HG02970 (cell line): ENCODE data around the gene MTMR12.
"Not testable (repeated sequence)": the region's sequence is repeated elsewhere in the genome, so short reads cannot be mapped to it uniquely, and the experiment has no call there.

Source experiments
- ATAC-seq: cut with Tn5 transposase; IDR thresholded peaks from one replicate; pipeline ENCODE4 v1.9.1; 2021; ENCODE audit warnings: mild to moderate bottlenecking, moderate library complexity, moderate number of reproducible peaks; ENCODE audit not compliant: unreplicated experiment, low FRiP score

The MTMR12 gene

DNA sequence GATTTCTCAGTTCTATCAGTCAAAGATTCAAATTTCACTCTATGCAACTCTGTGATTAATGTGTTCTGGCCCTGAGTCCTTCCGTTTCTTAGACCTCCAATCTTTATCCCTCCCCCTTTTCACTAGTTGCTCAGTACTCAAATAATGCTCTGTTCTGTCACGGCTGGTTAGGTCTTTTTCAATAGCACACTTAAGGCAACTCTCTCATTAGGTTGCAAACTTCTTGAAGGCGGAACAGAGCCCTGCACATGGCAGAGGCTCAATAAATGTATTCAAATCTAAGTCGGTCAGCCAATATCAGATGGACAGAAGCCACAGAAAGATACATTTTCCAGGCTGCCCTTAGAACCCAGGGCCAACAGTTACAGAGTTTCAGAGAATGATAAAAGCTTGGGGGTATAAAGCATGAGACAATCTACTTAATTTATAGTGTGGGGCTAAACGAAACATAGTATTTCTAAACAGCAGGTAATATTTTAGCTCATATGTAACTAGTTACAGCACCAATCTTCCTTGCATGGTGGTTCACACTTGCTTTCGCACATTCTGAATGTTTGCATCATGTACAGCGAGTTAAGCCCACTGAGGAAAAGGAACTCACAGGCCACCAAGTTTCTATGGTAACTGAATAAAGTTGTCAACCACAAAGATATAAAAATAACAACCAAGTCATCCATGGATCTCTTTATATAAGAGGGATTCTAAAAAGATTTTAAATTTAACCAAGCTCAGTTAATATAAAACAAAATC lies 71.5 kb downstream of the MTMR12 start:
- no peak for ATAC-seq

DNA sequence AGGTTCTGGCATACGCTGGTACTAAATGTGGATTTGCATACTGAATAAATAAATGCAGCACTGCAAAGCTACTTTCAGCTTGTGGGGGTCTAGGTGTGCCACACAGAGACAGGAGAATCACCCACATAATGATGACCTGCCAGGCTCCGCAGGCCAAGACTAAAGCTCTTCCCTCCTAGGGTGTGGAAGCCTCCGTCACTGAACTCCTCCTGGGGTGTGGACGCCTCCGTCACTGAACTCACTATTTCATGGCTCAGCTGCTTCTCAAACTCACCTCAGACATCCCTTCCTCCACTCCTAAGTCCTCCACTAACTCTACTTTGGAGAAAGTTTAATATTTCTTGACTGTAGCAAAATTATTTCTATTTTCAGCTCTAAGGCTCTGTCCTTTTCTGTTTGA lies 73.4 kb downstream of the MTMR12 start:
- no peak for ATAC-seq

DNA sequence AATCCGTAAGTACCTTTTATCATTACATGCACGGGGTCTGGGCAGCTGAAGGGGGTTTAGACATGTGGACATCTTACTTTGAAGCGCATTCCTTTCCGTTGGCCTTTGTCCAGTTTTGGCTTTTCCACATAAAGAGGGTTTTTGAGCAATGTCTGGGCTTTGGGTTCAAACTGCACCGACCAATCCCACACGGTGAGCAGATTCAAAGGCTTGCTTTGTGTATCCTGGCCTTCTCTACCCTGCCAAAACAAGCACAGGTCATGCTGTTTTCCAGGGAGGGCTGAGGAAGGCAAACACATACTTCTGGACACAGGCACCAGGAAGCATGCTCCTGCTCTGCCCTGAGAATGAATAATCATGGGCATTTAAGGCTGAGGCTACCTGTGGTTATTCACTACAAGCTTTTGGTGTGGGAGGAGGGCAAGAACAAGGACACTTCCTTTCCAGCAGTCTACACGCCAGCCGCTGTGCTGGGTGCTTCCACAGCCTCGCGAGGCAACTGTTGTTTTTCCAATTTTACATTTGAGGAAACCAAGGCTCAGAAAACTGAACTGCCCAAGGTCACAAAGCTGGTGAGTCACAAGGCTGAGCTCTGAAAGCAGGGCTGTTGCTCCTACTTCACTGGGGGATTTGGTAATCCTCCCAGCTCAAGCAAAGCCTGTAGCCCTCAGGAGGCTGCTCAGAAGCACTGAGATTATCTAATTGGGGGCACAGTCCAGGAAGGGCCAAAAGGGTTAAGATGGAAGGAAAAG lies 78.9 kb downstream of the MTMR12 start:
- no peak for ATAC-seq

DNA sequence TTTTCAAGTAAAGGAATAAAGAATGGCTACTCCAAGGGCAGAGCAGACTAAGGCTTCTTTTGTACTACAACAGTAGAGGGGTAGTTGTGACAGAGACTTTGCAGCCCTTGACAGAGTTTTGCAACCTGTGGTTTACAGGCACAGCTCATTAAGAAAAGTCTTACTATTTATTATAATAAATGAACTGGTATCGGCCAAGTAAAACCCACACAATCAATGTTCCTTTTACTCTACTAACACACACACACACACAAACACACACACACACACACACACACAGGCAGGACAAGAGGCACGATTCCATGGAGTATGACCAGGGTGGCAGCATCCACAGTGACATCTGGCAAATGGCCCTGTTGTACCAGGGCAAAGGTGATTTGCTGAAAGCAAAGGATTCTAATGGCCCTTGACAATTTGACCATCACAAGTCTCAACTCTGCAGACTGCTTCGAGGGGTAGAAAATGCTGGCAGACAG lies 79.5 kb downstream of the MTMR12 start:
- no peak for ATAC-seq

DNA sequence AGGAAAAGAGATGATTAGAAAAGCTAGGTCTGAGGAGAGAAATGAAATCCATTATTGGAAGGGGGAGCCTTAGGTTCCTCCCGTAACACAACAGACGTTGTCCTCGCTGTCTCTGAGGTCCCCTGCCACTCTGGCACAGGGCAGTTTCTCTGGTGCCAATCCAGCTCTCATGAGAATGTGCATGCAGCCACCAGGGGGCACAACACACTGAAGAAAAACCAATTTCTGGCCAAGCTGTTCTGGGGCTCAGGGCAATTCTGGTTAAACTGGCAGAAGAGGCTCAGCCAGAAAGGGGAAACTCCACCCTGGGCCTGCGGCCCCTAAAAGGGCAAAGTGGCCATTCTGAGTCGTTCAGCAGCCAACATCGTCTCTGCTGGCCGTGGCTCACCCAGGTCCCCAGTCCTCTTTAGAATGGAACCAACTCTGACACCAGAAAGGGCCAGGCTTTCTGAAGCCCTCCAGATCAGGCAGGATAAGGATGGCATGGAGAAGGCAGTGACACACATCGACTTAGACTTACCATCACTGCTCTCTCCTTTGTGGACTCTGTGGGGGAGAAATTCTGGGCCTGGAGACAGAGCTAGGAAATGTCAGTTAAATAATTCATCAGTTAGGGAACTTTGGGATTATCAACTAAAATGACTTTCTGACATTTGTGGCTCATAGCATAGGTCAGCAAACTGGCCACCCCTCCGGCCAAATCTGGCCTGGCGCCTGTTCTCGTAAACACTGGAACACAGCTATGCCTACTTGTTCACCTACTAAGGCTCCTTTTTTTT lies 80.1 kb downstream of the MTMR12 start:
- peak; percentile 75 for ATAC-seq

DNA sequence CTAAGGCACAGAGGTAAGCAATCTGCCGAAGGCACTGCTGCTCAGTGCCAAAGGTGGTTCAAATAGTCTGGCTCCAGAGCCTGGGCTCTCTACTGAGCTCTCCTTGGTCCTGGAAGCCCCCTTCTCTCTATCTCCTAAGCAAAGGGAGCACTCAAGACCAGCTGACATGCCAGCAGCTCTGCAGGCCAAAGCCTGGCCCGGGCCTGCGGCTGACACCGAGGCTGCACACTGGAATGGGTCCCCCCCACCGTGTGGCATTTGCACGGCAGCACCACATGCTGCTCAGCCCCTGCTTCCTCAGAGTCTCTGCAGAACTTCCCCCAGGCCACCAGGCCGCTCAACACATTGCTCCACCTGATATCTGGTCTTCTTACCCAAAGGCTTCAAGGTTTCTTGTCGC lies 80.8 kb downstream of the MTMR12 start:
- ATAC-seq = no peak

DNA sequence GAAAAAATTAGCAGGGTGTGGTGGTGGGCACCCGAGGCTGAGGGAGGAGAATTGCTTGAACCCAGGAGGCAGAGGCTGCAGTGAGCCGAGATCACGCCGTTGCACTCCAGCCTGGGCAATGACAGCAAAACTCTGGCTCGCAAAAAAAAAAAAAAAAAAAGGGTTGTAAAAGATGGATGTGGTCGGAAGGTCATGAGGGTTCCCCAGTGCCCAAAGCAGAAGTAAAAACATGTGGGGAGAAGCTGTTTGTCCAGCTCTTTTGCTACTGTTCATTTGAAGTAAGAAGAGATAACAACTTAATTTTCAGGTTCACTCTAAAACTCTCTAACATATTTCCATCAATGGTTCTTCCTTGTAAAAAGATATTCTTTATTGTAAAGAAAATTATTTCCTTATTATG lies 81.5 kb downstream of the MTMR12 start:
- ATAC-seq = no peak

DNA sequence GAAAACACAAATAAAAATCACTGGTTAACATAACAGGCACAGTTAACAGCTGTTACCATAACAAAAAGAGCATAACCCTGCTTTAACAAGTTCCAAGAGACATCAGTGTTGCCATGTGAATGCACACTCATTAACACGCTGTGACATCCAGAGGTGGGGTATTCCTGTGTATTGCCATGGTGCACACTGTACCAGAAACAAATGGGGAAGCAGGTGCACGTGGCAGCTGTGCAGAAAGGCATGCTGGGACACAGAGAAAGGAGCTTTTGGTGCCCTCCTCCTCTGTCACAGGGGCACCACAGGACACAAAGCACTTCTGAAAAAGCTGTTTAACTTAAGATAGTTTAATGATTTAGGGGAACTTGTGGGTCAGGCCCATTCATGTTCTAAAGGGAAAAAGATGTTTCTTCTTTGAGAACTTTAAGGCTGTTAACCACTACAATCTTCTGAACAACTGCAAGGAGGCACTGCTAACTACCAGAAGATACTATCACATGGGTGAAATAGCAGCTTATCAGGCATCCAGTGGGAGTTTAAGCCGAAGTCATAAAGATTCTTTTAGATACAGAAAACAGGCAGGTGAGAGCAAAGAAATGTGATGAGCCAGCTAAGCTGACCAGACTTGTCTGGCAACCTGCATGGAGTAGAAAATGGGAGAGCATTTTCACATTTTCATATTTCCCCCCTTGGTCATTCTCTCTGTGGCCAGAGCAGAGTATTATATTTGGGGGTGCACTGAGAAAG lies 82.2 kb downstream of the MTMR12 start:
- no peak for ATAC-seq

DNA sequence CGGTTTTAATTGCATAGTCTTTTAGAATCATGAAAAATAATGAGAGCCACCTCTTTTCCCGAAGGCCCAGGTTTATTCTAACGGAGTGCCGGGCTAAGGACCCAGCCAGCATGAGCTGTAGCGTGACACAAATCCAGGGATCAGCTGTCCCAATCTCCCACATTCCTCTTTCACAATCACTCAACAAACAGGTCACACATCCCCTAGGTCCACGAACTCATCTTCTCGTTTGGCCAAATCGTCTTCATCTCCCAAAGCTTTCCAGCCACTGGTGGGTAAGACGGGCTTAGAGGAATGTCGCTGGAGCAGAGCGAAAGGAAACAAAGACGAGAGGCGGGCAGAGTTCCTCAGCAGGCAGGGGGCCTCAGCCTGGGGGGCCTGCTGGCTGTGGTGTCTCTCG lies 83.2 kb downstream of the MTMR12 start:
- ATAC-seq = no peak

DNA sequence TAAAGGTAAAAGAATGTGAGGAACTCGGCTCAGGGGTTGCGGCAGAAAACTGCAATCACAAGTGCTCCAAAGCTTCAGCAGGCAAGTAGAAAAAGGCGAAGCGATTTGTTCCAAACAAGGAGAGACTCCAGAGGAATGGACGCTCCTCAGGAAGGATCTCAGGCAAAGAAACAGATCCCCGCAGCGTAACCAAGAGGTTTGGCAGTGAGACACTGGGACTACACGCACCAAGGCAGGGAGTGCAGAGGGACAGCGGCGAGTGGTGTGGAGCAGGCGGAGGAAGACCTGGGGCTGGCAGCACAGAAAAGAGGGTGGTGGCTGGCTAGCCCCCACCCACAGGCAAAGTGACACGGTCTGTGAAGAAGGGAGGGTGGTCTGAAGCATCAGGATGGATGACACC lies 83.9 kb downstream of the MTMR12 start:
- no peak for ATAC-seq

DNA sequence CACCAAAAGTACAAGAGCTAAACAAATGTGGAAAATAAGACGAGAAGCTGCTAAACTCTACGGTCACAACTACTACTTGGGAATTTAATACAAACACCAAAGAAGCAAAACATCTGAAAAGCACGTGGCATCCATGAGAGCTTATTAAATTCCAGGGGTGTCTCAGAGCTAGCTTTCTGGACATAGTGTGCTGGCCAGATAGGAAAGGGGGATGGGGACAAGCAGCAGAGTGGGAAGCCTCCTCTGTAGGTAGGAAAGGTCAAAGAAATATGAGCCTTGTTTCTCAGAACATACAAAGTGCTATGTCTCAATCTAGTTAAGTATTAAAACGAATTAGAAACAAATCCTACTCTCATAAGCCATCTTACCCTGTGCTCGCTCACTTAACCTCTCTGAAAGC lies 87.3 kb downstream of the MTMR12 start:
- no peak for ATAC-seq

DNA sequence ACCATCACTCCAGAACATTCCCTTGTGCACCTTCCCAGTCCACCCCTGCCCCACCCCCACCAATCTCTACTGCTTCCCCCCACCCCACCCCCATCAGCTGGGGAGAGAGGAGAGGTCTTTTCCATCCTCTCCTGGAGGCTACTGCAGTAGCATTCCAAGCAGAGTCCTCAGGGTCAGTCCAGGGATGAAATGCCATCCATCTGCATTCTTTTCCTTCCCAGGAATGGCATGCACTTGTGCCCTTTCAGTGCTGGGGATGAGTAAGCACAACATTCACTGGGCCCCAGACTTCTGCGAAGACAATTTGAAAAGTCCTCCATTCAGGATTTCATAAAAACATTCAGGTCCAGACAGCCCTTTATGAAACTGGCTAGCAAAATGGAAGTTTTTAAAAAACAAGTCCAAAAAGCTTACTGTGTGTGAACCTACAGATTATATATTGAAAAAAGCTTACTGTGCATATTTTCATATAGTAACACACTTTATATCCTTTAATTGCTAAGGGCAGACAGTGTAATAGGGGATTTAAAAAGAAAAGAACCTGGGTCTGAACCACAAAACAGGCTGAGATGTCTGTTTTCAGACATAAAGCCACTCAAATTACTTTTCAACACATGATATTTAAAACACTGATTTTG lies 88.6 kb downstream of the MTMR12 start:
- no peak for ATAC-seq

DNA sequence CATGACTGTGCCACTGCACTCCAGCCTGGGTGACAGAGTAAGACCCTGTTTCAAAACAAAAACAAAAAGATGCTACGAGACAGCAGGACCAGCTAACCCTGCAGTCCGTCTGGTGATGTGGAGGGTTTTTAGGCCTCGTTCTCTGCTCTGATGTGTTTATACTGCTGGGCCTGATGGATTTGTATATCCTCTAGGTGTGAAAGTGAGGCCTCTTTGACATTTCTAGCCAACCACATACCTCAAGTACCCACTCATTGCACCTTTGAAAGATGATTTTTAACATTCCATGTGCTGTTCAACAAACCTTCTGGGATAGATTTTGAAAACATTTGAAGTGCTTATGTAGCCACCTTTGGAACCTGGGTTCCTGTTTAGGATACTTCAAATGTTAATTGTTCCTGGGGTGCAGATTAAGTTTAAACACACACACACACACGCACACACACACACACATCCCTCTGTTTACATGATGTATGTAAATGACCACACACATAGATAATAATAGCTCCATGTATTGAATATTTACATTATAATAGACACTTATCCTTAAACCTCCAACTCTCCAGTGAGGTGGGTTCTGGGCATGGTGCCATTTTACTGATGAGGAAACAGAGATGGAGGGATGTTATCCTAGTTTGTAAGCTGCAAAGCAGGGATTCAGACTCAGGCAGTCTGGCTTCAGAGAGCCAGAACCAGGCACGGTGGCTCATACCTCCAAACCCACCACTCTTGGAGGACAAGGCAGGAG lies 89.8 kb downstream of the MTMR12 start:
- ATAC-seq = no peak

DNA sequence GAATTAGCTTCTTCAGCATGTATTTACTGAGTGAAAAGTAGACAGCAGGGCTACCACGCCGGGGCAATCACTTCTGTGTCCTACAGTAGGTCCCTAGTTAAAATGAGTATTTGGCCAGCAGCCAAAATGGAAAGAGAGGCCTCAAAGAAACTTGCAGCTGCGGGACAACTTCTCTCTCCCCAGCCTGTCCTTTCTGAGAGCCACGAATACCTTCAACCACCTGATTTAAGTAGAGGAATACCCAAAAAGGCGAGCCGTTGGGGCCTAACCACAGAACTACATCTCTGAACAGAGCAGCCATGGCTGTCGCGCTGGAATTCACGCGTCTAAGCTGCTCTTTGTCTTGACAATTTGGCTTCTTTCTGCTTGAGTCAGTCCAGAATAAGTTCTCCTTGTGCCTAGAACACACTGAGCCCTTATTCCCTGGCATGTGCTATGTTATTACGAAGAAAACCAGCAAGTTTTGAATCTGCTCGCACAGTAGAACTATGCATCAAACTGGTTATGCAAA lies 94.8 kb downstream of the MTMR12 start:
- ATAC-seq = no peak

DNA sequence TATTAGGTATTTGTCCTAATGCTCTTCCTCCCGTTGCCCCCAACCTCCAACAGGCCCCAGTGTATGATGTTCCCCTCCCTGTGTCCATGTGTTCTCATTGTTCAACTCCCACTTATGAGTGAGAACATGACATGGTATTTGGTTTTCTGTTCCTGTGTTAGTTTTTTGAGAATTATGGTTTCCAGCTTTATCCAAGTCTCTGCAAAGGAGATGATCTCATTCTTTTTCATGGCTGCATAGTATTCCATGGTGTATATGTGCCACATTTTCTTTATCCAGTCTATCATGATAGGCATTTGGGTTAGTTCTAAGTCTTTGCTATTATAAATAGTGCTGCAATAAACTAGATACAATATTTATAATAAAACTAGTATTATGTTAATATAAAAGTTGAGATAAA lies 98.4 kb downstream of the MTMR12 start:
- ATAC-seq = not testable (repeated sequence)

DNA sequence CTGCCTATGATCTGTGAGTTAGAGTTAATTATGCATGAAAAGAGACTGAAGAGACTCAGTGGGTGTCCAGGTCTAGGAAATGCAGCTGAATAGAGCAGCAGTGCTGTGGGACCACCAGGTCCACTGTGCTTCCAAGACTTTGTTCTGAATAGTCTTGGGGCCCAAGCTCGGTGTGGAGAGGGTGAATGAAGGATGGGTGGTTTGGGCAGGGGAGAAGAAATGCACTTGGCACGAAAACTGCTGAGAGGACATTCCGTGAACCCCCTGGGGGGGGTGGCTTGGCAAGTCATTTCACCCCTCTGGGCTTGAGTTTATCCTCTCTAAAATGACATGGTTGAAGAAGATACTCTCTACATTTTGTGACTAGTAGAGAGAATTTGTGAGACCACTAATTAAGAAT lies 102.6 kb downstream of the MTMR12 start:
- ATAC-seq = no peak

DNA sequence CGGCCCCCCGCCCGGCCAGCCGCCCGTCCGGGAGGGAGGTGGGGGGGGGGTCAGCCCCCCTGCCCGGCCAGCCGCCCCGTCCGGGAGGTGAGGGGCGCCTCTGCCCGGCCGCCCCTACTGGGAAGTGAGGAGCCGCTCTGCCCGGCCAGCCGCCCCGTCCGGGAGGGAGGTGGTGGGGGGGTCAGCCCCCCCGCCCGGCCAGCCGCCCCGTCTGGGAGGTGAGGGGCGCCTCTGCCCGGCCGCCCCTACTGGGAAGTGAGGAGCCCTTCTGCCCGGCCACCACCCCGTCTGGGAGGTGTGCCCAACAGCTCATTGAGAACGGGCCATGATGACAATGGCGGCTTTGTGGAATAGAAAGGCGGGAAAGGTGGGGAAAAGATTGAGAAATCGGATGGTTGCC lies 103.9 kb downstream of the MTMR12 start:
- ATAC-seq = not testable (repeated sequence)

DNA sequence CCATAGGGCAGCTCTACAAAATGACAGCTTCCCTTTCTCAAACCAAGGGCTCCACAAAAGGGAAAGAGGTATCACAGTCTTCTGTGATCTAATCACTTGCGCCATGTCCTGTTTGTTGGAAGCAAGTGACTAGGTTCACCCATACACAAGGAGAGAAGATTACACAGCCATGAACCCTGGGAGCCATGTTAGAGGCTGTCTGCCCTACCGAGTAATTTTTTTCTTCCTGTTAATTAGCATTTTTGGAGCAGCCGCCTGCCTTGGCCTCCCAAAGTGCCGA lies 105.4 kb downstream of the MTMR12 start:
- ATAC-seq = no peak
